K562 (cell line): ENCODE results near the gene GPN3. TPM values are rescaled to one million over a fixed set of nuclear protein-coding genes. Genes with fewer than 3 reads are reported as not detected.

ENCODE experiments used
- MCM5 ChIP-seq: fragments of 450-650 bp; IDR thresholded peaks from 2 replicates; pipeline ENCODE4 v1.6.1; 2016; ENCODE audit warnings: low read depth
- NCOA1 ChIP-seq: fragments of 450-650 bp; IDR thresholded peaks from 2 replicates; pipeline ENCODE4 v1.6.1; 2016; ENCODE audit warnings: low read depth
- PHF21A ChIP-seq: fragments of 450-650 bp; IDR thresholded peaks from 2 replicates; pipeline ENCODE4 v1.6.1; 2017; ENCODE audit warnings: low read depth, borderline replicate concordance
- TAL1 ChIP-seq: fragments of 450-650 bp; IDR thresholded peaks from 2 replicates; pipeline ENCODE4 v1.6.1; 2016; ENCODE audit warnings: mild to moderate bottlenecking
- ZNF232 ChIP-seq: sonication (generic); formaldehyde crosslinking; IDR thresholded peaks from 2 replicates; pipeline ENCODE4 v1.8.0; 2022; ENCODE audit warnings: mild to moderate bottlenecking, missing genetic modification reagents
- ZNF408 ChIP-seq: fragments of 250-450 bp; sonication (Bioruptor Pico); IDR thresholded peaks from 2 replicates; pipeline ENCODE4 v1.4.0; 2020; ENCODE audit warnings: low read depth, mild to moderate bottlenecking, moderate library complexity
- polyA plus RNA-seq, 8 experiments: library from polyadenylated mRNA; depleted of rRNA in 4 of 8; stranded (reverse) in 5 of 8; unstranded in 3 of 8; fragments of >200 nt; fragmentation: Nextera tagmentation in 2 of 8; fragmentation: Illumina TruSeq in 1 of 8; extraction: Ambion mirVana in 2 of 8; extraction: Trizol in 1 of 8; gene quantifications; 2 replicates each; pipeline versions ENCODE4 v1.2.1 to v1.2.3, GENCODE V29; 2011 to 2014; ENCODE audit warnings: inconsistent platforms in 1 of 8, missing spikeins in 1 of 8
- total RNA-seq, 7 experiments: library from RNA; depleted of rRNA in 6 of 7; stranded (reverse); fragments of >200 nt in 6 of 7; fragmentation: Illumina TruSeq in 2 of 7; extraction: Trizol in 2 of 7; gene quantifications; 2 replicates each; pipeline versions ENCODE4 v1.2.1 to v1.2.3, GENCODE V29; 2011 to 2021; ENCODE audit warnings: low replicate concordance in 1 of 7
- TF ChIP-seq, protein P1 (sequence below): fragments of 450-650 bp; formaldehyde crosslinking; IDR thresholded peaks from 2 replicates; pipeline ENCODE4 v1.4.0; 2020; ENCODE audit warnings: mild to moderate bottlenecking, moderate library complexity
- TF ChIP-seq, protein P2 (sequence below), 2 experiments: fragments of 450-650 bp in 1 of 2; sonication (generic) in 1 of 2; formaldehyde crosslinking in 1 of 2; IDR thresholded peaks in 1 of 2; conservative IDR thresholded peaks in 1 of 2; 2 replicates each; pipeline versions ENCODE4 v1.6.1 to v1.8.1; 2016 to 2023; ENCODE audit warnings: mild to moderate bottlenecking in 2 of 2, moderate library complexity in 2 of 2, inconsistent platforms in 1 of 2, missing genetic modification reagents in 1 of 2
- TF ChIP-seq, protein P3 (sequence below): fragments of 250-450 bp; sonication (Bioruptor Pico); IDR thresholded peaks from 2 replicates; pipeline ENCODE4 v1.8.0; 2021; ENCODE audit warnings: mild to moderate bottlenecking, moderate library complexity
- TF ChIP-seq, protein P4 (sequence below): IDR thresholded peaks from 2 replicates; pipeline ENCODE4 v1.6.1; 2012; ENCODE audit warnings: low read depth, low read length, improper control_type of control experiment, borderline replicate concordance
- TF ChIP-seq, protein P5 (sequence below): fragments of 450-650 bp; IDR thresholded peaks from 2 replicates; pipeline ENCODE4 v1.6.1; 2016; ENCODE audit warnings: missing biosample characterization, missing genetic modification characterization
- TF ChIP-seq, protein P6 (sequence below): fragments of 450-650 bp; IDR thresholded peaks from 2 replicates; pipeline ENCODE4 v1.6.1; 2018; ENCODE audit not compliant: partially characterized antibody
- TF ChIP-seq, protein P7 (sequence below): IDR thresholded peaks from 3 replicates; pipeline ENCODE4 v1.6.1; 2011; ENCODE audit warnings: borderline replicate concordance, mild to moderate bottlenecking; ENCODE audit not compliant: insufficient read length, insufficient read depth

Gene GPN3
- total and polyA plus RNA-seq, 9 of the 15 experiments (the other 6 are each of a cell fraction or from before 2014, with no cell fraction given) = 35.8 to 123 (median 64.2) TPM

DNA sequence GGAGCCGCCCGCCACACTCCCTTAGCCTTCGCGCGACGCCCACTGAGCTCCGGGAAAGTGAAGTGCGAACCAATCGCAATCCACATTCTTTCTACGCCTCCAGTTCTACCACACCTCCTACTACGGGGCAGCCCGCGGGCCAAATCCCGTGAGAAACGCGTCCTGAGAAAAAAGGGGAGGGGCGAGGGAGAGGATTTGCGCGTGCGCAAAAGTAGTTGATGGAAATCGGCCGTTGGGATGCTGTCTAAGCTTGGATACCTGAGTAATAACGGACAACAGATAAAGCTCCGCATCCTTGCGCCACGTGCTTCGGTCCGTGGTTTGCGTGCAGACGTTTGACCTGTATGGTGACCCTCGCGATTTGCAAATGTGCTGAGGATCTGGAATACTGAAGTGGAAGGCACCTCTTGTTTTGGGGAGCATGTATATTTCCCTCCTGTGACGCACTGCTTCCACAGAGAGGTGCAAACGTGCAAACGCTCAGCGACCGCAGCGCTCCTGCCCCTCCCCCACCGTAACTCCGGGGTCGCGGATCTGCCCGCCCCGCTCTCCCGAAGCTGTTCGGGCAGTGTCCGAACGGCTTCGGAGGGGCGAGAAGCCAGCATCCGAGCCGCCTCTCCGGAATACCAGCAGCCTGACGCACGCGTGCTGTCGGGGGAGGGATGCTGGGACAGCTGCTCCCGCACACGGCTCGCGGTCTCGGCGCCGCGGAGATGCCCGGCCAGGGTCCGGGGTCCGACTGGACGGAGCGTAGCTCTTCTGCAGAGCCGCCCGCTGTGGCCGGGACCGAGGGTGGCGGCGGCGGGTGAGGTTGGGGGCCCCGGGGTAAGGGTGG is at the start of gene GPN3, which contains the start of gene FAM216A (continued):
- TF ChIP-seq, protein P1, sequence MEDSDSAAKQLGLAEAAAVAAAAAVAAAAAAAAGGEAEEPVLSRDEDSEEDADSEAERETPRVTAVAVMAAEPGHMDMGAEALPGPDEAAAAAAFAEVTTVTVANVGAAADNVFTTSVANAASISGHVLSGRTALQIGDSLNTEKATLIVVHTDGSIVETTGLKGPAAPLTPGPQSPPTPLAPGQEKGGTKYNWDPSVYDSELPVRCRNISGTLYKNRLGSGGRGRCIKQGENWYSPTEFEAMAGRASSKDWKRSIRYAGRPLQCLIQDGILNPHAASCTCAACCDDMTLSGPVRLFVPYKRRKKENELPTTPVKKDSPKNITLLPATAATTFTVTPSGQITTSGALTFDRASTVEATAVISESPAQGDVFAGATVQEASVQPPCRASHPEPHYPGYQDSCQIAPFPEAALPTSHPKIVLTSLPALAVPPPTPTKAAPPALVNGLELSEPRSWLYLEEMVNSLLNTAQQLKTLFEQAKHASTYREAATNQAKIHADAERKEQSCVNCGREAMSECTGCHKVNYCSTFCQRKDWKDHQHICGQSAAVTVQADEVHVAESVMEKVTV (CRISPR knock-in tag) = peak; percentile 99
- TF ChIP-seq ZNF408 (CRISPR knock-in tag) (no peak), NCOA1 (no peak), TAL1 (no peak), PHF21A (no peak), ZNF232 (CRISPR knock-in tag) (0 out of 2 replicates have a peak, but pooled peaks have one; percentile 22), MCM5 (no peak)
- TF ChIP-seq, protein P2, sequence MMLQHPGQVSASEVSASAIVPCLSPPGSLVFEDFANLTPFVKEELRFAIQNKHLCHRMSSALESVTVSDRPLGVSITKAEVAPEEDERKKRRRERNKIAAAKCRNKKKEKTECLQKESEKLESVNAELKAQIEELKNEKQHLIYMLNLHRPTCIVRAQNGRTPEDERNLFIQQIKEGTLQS (IDR thresholded peaks at IDR 0.05) = peak; percentile 19; the same call in 1 of the 2 replicates
- TF ChIP-seq, protein P2 (CRISPR knock-in tag; conservative IDR thresholded peaks at IDR 0.05) = no peak
- TF ChIP-seq, protein P3, sequence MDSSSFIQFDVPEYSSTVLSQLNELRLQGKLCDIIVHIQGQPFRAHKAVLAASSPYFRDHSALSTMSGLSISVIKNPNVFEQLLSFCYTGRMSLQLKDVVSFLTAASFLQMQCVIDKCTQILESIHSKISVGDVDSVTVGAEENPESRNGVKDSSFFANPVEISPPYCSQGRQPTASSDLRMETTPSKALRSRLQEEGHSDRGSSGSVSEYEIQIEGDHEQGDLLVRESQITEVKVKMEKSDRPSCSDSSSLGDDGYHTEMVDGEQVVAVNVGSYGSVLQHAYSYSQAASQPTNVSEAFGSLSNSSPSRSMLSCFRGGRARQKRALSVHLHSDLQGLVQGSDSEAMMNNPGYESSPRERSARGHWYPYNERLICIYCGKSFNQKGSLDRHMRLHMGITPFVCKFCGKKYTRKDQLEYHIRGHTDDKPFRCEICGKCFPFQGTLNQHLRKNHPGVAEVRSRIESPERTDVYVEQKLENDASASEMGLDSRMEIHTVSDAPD (CRISPR knock-in tag) = no peak
- TF ChIP-seq, protein P4, sequence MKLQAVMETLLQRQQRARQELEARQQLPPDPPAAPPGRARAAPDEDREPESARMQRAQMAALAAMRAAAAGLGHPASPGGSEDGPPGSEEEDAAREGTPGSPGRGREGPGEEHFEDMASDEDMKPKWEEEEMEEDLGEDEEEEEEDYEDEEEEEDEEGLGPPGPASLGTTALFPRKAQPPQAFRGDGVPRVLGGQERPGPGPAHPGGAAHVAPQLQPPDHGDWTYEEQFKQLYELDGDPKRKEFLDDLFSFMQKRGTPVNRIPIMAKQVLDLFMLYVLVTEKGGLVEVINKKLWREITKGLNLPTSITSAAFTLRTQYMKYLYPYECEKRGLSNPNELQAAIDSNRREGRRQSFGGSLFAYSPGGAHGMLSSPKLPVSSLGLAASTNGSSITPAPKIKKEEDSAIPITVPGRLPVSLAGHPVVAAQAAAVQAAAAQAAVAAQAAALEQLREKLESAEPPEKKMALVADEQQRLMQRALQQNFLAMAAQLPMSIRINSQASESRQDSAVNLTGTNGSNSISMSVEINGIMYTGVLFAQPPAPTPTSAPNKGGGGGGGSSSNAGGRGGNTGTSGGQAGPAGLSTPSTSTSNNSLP = no peak
- TF ChIP-seq, protein P5, sequence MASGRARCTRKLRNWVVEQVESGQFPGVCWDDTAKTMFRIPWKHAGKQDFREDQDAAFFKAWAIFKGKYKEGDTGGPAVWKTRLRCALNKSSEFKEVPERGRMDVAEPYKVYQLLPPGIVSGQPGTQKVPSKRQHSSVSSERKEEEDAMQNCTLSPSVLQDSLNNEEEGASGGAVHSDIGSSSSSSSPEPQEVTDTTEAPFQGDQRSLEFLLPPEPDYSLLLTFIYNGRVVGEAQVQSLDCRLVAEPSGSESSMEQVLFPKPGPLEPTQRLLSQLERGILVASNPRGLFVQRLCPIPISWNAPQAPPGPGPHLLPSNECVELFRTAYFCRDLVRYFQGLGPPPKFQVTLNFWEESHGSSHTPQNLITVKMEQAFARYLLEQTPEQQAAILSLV (tag) = no peak
- TF ChIP-seq, protein P6, sequence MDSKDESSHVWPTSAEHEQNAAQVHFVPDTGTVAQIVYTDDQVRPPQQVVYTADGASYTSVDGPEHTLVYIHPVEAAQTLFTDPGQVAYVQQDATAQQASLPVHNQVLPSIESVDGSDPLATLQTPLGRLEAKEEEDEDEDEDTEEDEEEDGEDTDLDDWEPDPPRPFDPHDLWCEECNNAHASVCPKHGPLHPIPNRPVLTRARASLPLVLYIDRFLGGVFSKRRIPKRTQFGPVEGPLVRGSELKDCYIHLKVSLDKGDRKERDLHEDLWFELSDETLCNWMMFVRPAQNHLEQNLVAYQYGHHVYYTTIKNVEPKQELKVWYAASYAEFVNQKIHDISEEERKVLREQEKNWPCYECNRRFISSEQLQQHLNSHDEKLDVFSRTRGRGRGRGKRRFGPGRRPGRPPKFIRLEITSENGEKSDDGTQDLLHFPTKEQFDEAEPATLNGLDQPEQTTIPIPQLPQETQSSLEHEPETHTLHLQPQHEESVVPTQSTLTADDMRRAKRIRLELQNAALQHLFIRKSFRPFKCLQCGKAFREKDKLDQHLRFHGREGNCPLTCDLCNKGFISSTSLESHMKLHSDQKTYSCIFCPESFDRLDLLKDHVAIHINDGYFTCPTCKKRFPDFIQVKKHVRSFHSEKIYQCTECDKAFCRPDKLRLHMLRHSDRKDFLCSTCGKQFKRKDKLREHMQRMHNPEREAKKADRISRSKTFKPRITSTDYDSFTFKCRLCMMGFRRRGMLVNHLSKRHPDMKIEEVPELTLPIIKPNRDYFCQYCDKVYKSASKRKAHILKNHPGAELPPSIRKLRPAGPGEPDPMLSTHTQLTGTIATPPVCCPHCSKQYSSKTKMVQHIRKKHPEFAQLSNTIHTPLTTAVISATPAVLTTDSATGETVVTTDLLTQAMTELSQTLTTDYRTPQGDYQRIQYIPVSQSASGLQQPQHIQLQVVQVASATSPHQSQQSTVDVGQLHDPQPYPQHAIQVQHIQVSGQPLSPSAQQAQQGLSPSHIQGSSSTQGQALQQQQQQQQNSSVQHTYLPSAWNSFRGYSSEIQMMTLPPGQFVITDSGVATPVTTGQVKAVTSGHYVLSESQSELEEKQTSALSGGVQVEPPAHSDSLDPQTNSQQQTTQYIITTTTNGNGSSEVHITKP = no peak
- TF ChIP-seq, protein P7, sequence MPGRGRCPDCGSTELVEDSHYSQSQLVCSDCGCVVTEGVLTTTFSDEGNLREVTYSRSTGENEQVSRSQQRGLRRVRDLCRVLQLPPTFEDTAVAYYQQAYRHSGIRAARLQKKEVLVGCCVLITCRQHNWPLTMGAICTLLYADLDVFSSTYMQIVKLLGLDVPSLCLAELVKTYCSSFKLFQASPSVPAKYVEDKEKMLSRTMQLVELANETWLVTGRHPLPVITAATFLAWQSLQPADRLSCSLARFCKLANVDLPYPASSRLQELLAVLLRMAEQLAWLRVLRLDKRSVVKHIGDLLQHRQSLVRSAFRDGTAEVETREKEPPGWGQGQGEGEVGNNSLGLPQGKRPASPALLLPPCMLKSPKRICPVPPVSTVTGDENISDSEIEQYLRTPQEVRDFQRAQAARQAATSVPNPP = no peak
